Neural progenitor cell (in vitro differentiated cells): Measurements from ENCODE around the gene CNGA3.

Experiments used
- CTCF ChIP-seq: fragments of 200-600 bp; sonication (generic); IDR thresholded peaks from 2 replicates; pipeline ENCODE4 v1.5.1; 2017; ENCODE audit warnings: antibody characterized with exemption, mild to moderate bottlenecking
- EZH2 ChIP-seq: fragments of 200-600 bp; sonication (generic); IDR thresholded peaks from 2 replicates; pipeline ENCODE4 v1.6.1; 2017; ENCODE audit warnings: antibody characterized with exemption, mild to moderate bottlenecking, moderate library complexity
- EZH2phosphoT487 ChIP-seq: fragments of 200-600 bp; sonication (generic); IDR thresholded peaks from 2 replicates; pipeline ENCODE4 v1.6.1; 2017; ENCODE audit warnings: antibody characterized with exemption

DNA sequence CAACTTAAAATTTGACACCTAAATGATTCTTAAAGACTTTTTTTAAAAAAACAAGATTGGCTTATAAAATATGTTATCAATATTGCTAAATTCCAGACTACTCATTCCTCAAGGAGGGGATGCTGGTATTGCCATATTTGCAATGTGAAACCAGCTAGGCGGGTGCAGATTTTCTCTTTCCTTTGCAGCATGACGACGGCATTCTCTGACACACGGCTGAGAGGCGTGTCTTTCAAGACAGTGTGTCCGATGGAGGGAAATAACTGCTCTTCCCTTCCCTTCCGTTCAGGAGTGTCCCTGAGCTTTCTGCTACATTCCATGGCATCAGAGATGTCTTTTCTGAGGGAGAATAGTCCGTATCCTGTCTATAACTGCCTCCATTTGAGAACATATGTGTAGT is 38.2 kb upstream of the CNGA3 start:
- TF ChIP-seq CTCF (no peak), EZH2 (no peak), EZH2phosphoT487 (no peak)
